ENCODE data around the gene PTPRN2. TPM values are rescaled to one million over a fixed set of nuclear protein-coding genes. Genes with fewer than 3 reads are reported as not detected.

The PTPRN2 gene
- polyA plus RNA-seq, 1 of the 3 experiments (the other 2 are of a cell fraction) = 4.0 TPM

GRCh38 chr7:158259671-158260418, 327.8 kb downstream of the PTPRN2 start:
- no peak overlapping the region for H3K4me2 ChIP-seq
- H2AFZ ChIP-seq (ENCODE audit: low read depth) = no peak overlapping the region
- H3K4me1 ChIP-seq (ENCODE audit: control insufficient read depth in 1 of 2, insufficient read depth in 2 of 2, low read depth in 1 of 2, low read length in 1 of 2) = no peaks in the 10 kb centered on the region; a peak in 1 of 4 replicates
- peaks cover 5% of the 10 kb centered on the region for H3F3A ChIP-seq (replicated peaks; ENCODE audit: insufficient read depth)
- no peak for DNase-seq
- ChIA-PET POLR2A (no interaction called here), CTCF (interaction anchor here (1.5 kb wide), 1 partner anchor 148 kb away, joined by 3 read pairs; no protein-coding TSS in a partner anchor)
- H3K9me2 ChIP-seq = no peaks in the 10 kb centered on the region
- no peak for TF ChIP-seq PBX3 (IDR thresholded peaks at IDR 0.05)
- no peak for TF ChIP-seq CHD2 (IDR thresholded peaks at IDR 0.05; ENCODE audit: low read length, partially characterized antibody)
- H3K27ac ChIP-seq (ENCODE audit: low read depth in 2 of 2, low read length in 1 of 2) = no peak overlapping the region
- 43% methylated on average over 12 of the region's 12 CpGs for WGBS (ENCODE audit: low lambda C conversion rate)
- no peaks in the 10 kb centered on the region for H4K20me1 ChIP-seq (ENCODE audit: insufficient read depth)
- no peaks in the 10 kb centered on the region for H3K79me2 ChIP-seq (ENCODE audit: insufficient read depth)
- H3K36me3 ChIP-seq (replicated peaks in 1 of 2; ENCODE audit: control insufficient read depth in 1 of 2, insufficient read depth in 2 of 2, low read length in 1 of 2) = no peaks in the 10 kb centered on the region
- no peak overlapping the region for H3K9ac ChIP-seq
- H3K9me3 ChIP-seq = peaks cover 17% of the 10 kb centered on the region; the same call in 1 of the 2 replicates
- H3K27me3 ChIP-seq (ENCODE audit: insufficient read depth) = no peaks in the 10 kb centered on the region
- no peak overlapping the region for H3K4me3 ChIP-seq (ENCODE audit: low read depth in 2 of 2, low read length in 1 of 2)

DNA sequence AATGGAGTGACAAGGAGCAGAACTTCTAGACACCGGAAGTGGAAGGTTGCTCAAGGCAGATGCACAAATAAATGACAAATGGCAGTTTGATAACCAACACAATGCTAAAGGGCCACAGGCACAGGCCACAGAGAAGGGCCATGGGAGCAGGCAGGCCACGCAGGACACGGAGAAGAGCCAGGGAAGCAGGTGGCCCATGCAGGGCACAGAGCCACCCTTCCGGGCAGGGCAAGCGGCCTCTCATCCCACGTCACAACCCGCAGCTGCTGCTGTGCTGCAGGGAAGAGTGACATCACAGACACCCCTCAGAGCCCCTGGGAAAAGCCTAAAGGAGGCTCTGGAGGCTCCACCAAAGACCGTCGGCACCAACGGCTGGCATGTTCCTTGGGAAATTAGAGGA, 328.5 kb downstream of the PTPRN2 start:
- DNase-seq = no peak
- Histone ChIP-seq H2AFZ (ENCODE audit: low read depth) (no peak overlapping the region), H3K9me3 (peaks cover 15% of the 10 kb centered on the region; the same call in 1 of the 2 replicates), H3F3A (replicated peaks; ENCODE audit: insufficient read depth) (peaks cover 5% of the 10 kb centered on the region), H3K9me2 (no peaks in the 10 kb centered on the region), H3K4me2 (no peak overlapping the region), H3K36me3 (replicated peaks in 1 of 2; ENCODE audit: control insufficient read depth in 1 of 2, insufficient read depth in 2 of 2, low read length in 1 of 2) (no peaks in the 10 kb centered on the region), H3K27me3 (ENCODE audit: insufficient read depth) (no peaks in the 10 kb centered on the region), H3K4me1 (ENCODE audit: control insufficient read depth in 1 of 2, insufficient read depth in 2 of 2, low read depth in 1 of 2, low read length in 1 of 2) (no peaks in the 10 kb centered on the region; a peak in 1 of 4 replicates), H3K9ac (no peak overlapping the region), H3K4me3 (ENCODE audit: low read depth in 2 of 2, low read length in 1 of 2) (no peak overlapping the region), H3K27ac (ENCODE audit: low read depth in 2 of 2, low read length in 1 of 2) (no peak overlapping the region), H3K79me2 (ENCODE audit: insufficient read depth) (no peaks in the 10 kb centered on the region), H4K20me1 (ENCODE audit: insufficient read depth) (no peaks in the 10 kb centered on the region)
- WGBS (ENCODE audit: low lambda C conversion rate) = 68% methylated on average over 10 of the region's 10 CpGs
- ChIA-PET CTCF (interaction anchor here (1.0 kb wide), 1 partner anchor 10 kb away, joined by 3 read pairs; no protein-coding TSS in a partner anchor), POLR2A (no interaction called here)
- TF ChIP-seq RXRA (IDR thresholded peaks at IDR 0.05; ENCODE audit: borderline replicate concordance, low read depth) (no peak), YY1 (IDR thresholded peaks at IDR 0.05; ENCODE audit: low read depth) (no peak), GABPA (IDR thresholded peaks at IDR 0.05; ENCODE audit: low read depth) (no peak), EZH2phosphoT487 (IDR thresholded peaks at IDR 0.05; ENCODE audit: borderline replicate concordance, low read depth) (no peak), NRF1 (IDR thresholded peaks at IDR 0.05; ENCODE audit: low read depth, low read length) (no peak), EP300 (IDR thresholded peaks at IDR 0.05; ENCODE audit: borderline replicate concordance in 1 of 2, low read depth in 1 of 2, low read length in 1 of 2) (no peak), FOSL2 (IDR thresholded peaks at IDR 0.05; ENCODE audit: borderline replicate concordance, low read depth) (no peak), CTCF (IDR thresholded peaks at IDR 0.05) (no peak), RAD21 (IDR thresholded peaks at IDR 0.05; ENCODE audit: low read length) (no peak), TEAD4 (IDR thresholded peaks at IDR 0.05; ENCODE audit: borderline replicate concordance, insufficient read depth) (no peak), MXI1 (IDR thresholded peaks at IDR 0.05; ENCODE audit: low read depth, low read length) (no peak)
- TF ChIP-seq, protein P1, sequence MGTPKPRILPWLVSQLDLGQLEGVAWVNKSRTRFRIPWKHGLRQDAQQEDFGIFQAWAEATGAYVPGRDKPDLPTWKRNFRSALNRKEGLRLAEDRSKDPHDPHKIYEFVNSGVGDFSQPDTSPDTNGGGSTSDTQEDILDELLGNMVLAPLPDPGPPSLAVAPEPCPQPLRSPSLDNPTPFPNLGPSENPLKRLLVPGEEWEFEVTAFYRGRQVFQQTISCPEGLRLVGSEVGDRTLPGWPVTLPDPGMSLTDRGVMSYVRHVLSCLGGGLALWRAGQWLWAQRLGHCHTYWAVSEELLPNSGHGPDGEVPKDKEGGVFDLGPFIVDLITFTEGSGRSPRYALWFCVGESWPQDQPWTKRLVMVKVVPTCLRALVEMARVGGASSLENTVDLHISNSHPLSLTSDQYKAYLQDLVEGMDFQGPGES (IDR thresholded peaks at IDR 0.05; ENCODE audit: low read depth, low read length) = no peak
